Measurements from ENCODE around the gene SETD5. TPM values are rescaled to one million over a fixed set of nuclear protein-coding genes. Genes with fewer than 3 reads are reported as not detected.

Gene SETD5
- total and polyA plus RNA-seq, 2 of the 4 experiments (the other 2 are of a cell fraction) = 42.7 to 62.9 TPM

- H3K4me1 ChIP-seq (ENCODE audit: control insufficient read depth, insufficient read depth, low read length) = no peaks in the 10 kb centered on the region; the same call in 1 of the 2 replicates
- no peak overlapping the region for H2AFZ ChIP-seq (replicated peaks; ENCODE audit: low read length, poor library complexity)
- H3K27me3 ChIP-seq (ENCODE audit: control insufficient read depth, insufficient read depth, low read length) = no peaks in the 10 kb centered on the region
- H3K56ac ChIP-seq (ENCODE audit: extremely low read depth, insufficient read depth, low read length) = no peak overlapping the region
- no peak overlapping the region for H2BK120ac ChIP-seq (ENCODE audit: low read depth, low read length)
- peak overlapping the region; percentile 25; the same call in 1 of the 2 replicates for H3K27ac ChIP-seq (ENCODE audit: insufficient read depth, low read length)
- no peak overlapping the region for H3K14ac ChIP-seq (replicated peaks; ENCODE audit: low read depth, low read length)
- H2BK5ac ChIP-seq (ENCODE audit: low read depth, low read length, poor library complexity, severe bottlenecking) = no peak overlapping the region
- no CpG with 5 or more reads among the region's 4 CpGs for WGBS, 2 experiments (ENCODE audit: extremely low coverage in 2 of 2, insufficient read length in 1 of 2)
- no peak overlapping the region for H2AK9ac ChIP-seq (replicated peaks; ENCODE audit: low read depth, low read length, poor library complexity)
- no peak overlapping the region for H2BK20ac ChIP-seq (ENCODE audit: low read depth, low read length)
- H3K4ac ChIP-seq (ENCODE audit: low read depth, low read length) = no peak overlapping the region
- POLR2A ChIA-PET (ENCODE audit: unreplicated experiment) = no interaction called here
- H4K5ac ChIP-seq (ENCODE audit: low read depth, low read length) = no peak overlapping the region
- no peak overlapping the region for H3K9ac ChIP-seq (ENCODE audit: low read depth, low read length)
- dilution Hi-C loops (cut with HindIII; ENCODE audit: low sequenced_read_pairs, unreplicated experiment) (no loop called here), in situ Hi-C loops (cut with MboI; ENCODE audit: low sequenced_read_pairs) (no loop called here), intact Hi-C loops (cut with micrococcal nuclease) (no loop called here)
- TF ChIP-seq CHD1 (IDR thresholded peaks at IDR 0.05; ENCODE audit: low read depth, low read length) (no peak), MXI1 (IDR thresholded peaks at IDR 0.05; ENCODE audit: borderline replicate concordance, low read depth, low read length) (no peak), CTCF (conservative IDR thresholded peaks at IDR 0.05; ENCODE audit: low read depth, low read length) (no peak), RFX5 (IDR thresholded peaks at IDR 0.05; ENCODE audit: low read depth, low read length) (no peak)
- peaks cover 26 to 52% of the 10 kb centered on the region in 2 experiments for H3K79me1 ChIP-seq (ENCODE audit: low read depth in 1 of 2, low read length in 2 of 2)
- H2BK15ac ChIP-seq (ENCODE audit: low read depth, low read length) = no peak overlapping the region
- H3K18ac ChIP-seq (ENCODE audit: low read depth, low read length) = no peak overlapping the region
- BruUV-seq (replicated peaks) = no TSS peak
- H4K20me1 ChIP-seq (ENCODE audit: insufficient read depth, low read length) = peaks cover 19% of the 10 kb centered on the region
- no peak overlapping the region for H4K8ac ChIP-seq (ENCODE audit: low read depth in 2 of 2, low read length in 2 of 2)
- ATAC-seq (ENCODE audit: low read depth) = no peak
- H2AK5ac ChIP-seq (ENCODE audit: low read depth, low read length) = no peak overlapping the region
- H4K91ac ChIP-seq (ENCODE audit: insufficient read depth, low read depth, low read length) = no peak overlapping the region
- H3K36me3 ChIP-seq (ENCODE audit: control insufficient read depth, insufficient read depth, low read length) = peaks cover 58% of the 10 kb centered on the region
- H3K23ac ChIP-seq (ENCODE audit: low read depth, low read length) = no peak overlapping the region
- no peak for DNase-seq
- no peak overlapping the region for H3K4me3 ChIP-seq (ENCODE audit: insufficient read depth, low read depth, low read length)
- H3K9me3 ChIP-seq (ENCODE audit: control insufficient read depth, insufficient read depth, low read length) = no peaks in the 10 kb centered on the region
- no peak overlapping the region for H3K4me2 ChIP-seq (ENCODE audit: low read depth, low read length)
- H3K9me1 ChIP-seq (ENCODE audit: insufficient read depth, low read length) = peaks cover 2% of the 10 kb centered on the region; the same call in 1 of the 2 replicates
- CTCF ChIA-PET = interaction anchor here (1.1 kb wide), 1 partner anchor 12 kb away, joined by 3 read pairs; no protein-coding TSS in a partner anchor
These were observed 50.7 kb downstream of the SETD5 start for GRCh38 chr3:9448071-9448470.

All from IMR-90 (cell line).